Measurements from ENCODE around the gene SLC11A1.

DNA sequence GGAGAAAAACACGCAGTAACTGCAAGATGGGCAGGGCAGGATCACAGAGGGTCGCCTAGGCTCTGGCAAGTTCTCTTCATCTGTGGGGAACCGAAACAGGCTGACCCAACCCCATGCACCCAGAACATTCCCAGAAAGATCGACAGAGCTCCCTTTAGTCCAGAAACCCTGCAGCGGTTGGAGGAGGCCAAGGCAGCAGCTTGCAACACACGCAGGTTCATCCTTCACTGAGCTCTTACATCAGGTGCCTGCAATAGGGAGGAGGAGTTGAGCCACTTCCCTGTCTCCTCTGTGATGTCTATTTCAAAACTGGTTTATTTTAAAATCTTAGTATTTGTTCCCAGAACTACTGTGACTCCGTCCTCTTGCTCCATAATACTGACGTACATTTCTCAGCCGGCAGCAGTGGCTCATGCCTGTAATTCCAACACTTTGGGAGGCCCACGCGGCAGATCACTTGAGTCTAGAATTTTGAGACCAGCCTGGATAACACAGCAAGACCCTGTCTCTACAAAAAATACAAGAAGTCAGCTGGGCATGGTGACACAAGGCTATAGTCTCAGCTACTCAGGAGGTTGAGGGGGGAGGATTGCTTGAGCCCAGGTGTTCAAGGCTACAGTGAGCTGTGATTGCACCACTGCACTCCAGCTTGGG is 11.5 kb upstream of the SLC11A1 start:
- TF ChIP-seq, protein P1, sequence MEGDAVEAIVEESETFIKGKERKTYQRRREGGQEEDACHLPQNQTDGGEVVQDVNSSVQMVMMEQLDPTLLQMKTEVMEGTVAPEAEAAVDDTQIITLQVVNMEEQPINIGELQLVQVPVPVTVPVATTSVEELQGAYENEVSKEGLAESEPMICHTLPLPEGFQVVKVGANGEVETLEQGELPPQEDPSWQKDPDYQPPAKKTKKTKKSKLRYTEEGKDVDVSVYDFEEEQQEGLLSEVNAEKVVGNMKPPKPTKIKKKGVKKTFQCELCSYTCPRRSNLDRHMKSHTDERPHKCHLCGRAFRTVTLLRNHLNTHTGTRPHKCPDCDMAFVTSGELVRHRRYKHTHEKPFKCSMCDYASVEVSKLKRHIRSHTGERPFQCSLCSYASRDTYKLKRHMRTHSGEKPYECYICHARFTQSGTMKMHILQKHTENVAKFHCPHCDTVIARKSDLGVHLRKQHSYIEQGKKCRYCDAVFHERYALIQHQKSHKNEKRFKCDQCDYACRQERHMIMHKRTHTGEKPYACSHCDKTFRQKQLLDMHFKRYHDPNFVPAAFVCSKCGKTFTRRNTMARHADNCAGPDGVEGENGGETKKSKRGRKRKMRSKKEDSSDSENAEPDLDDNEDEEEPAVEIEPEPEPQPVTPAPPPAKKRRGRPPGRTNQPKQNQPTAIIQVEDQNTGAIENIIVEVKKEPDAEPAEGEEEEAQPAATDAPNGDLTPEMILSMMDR (IDR thresholded peaks at IDR 0.05) = no peak
- no peak for TF ChIP-seq EZH2 (IDR thresholded peaks at IDR 0.05; ENCODE audit: borderline replicate concordance, insufficient read depth, low read depth, low read length, poor library complexity, severe bottlenecking)

All from B cell (primary cell).